ENCODE measurements around the gene LRMDA. TPM values are rescaled to one million over a fixed set of nuclear protein-coding genes. Genes with fewer than 3 reads are reported as not detected.

The LRMDA gene
- total and polyA plus RNA-seq, 2 of the 4 experiments (the other 2 are of a cell fraction), result 0.07 TPM; not detected in 1

DNA sequence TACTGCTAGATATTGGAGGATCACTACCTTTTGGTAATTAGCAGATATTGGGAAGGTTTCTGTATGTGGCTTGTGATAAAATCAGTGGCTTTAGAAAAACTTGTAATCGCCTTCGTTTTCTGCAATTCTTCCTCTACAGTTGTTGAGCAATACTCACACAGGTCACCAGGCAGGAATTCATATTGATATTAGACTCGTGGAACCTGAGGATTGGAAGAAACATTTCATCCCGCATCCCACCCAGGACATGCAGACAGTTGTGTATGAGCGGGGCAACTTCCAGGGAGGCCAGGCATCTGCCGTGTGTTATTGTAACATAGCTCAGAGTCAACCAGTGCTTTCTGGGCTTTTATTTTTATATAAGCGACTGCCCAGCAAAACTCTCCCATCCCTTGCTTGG lies 821.3 kb downstream of the LRMDA start:
- H2BK20ac ChIP-seq (ENCODE audit: low read depth, low read length), result peak overlapping the region; percentile 45
- H3K4me1 ChIP-seq (ENCODE audit: control insufficient read depth, insufficient read depth, low read length), result peaks cover 3% of the 10 kb centered on the region; the same call in 1 of the 2 replicates
- H3K79me1 ChIP-seq (ENCODE audit: low read depth in 1 of 2, low read length in 2 of 2), result no peaks in the 10 kb centered on the region
- in situ Hi-C loops (cut with MboI; ENCODE audit: low sequenced_read_pairs), result no loop called here
- WGBS, 2 experiments (ENCODE audit: extremely low coverage in 2 of 2, insufficient read length in 1 of 2), result no CpG with 5 or more reads among the region's 7 CpGs
- H2AK9ac ChIP-seq (replicated peaks; ENCODE audit: low read depth, low read length, poor library complexity), result no peak overlapping the region
- peak overlapping the region; percentile 14; the same call in 1 of the 2 replicates for H3K23ac ChIP-seq (ENCODE audit: low read depth, low read length)
- H3K9ac ChIP-seq (ENCODE audit: low read depth, low read length), result peak overlapping the region; percentile 13
- DNase-seq (peak; percentile 45), ATAC-seq (ENCODE audit: low read depth) (no peak)
- H3K18ac ChIP-seq (ENCODE audit: low read depth, low read length), result peak overlapping the region; percentile 67
- no peaks in the 10 kb centered on the region for H3K27me3 ChIP-seq (ENCODE audit: control insufficient read depth, insufficient read depth, low read length)
- H3K4me2 ChIP-seq (ENCODE audit: low read depth, low read length), result peak overlapping the region; percentile 39
- dilution Hi-C loops (cut with HindIII; ENCODE audit: low sequenced_read_pairs, unreplicated experiment), result no loop called here
- H3K27ac ChIP-seq (ENCODE audit: insufficient read depth, low read length), result peak overlapping the region; percentile 56
- peaks cover under 1% of the 10 kb centered on the region; the same call in 1 of the 2 replicates for H3K9me1 ChIP-seq (ENCODE audit: insufficient read depth, low read length)
- no peak overlapping the region for H2AFZ ChIP-seq (replicated peaks; ENCODE audit: low read length, poor library complexity)
- BruUV-seq (replicated peaks), result no TSS peak
- TF ChIP-seq CEBPB (IDR thresholded peaks at IDR 0.05; ENCODE audit: low read depth, low read length), result peak; percentile 87
- TF ChIP-seq RCOR1 (IDR thresholded peaks at IDR 0.05; ENCODE audit: insufficient replicate concordance, low read length), result no peak
- H2BK5ac ChIP-seq (ENCODE audit: low read depth, low read length, poor library complexity, severe bottlenecking), result peak overlapping the region; percentile 95
- peak overlapping the region; percentile 67 for H4K91ac ChIP-seq (ENCODE audit: insufficient read depth, low read depth, low read length)
- CTCF ChIA-PET, result no interaction called here
- H3K56ac ChIP-seq (ENCODE audit: extremely low read depth, insufficient read depth, low read length), result peak overlapping the region; percentile 49
- peak overlapping the region in 1 of 2 experiments; percentile 68; a peak in 2 of 4 replicates for H4K8ac ChIP-seq (ENCODE audit: low read depth in 2 of 2, low read length in 2 of 2)
- H3K14ac ChIP-seq (replicated peaks; ENCODE audit: low read depth, low read length), result 0 out of 2 replicates have a peak overlapping the region, but pooled peaks have one; percentile 40
- no peaks in the 10 kb centered on the region for H3K9me3 ChIP-seq (ENCODE audit: control insufficient read depth, insufficient read depth, low read length)
- peak overlapping the region; percentile 87 for H2BK120ac ChIP-seq (ENCODE audit: low read depth, low read length)
- H3K4me3 ChIP-seq (ENCODE audit: insufficient read depth, low read depth, low read length), result no peak overlapping the region
- peak overlapping the region; percentile 53; the same call in 1 of the 2 replicates for H2AK5ac ChIP-seq (ENCODE audit: low read depth, low read length)
- intact Hi-C loops (cut with micrococcal nuclease), result loop anchor here (1.0 to 5.0 kb wide), 4 partner anchors 60 to 851 kb away; partner anchors contain the start of gene ZNF503
- H4K5ac ChIP-seq (ENCODE audit: low read depth, low read length), result peak overlapping the region; percentile 53
- no peaks in the 10 kb centered on the region for H3K36me3 ChIP-seq (ENCODE audit: control insufficient read depth, insufficient read depth, low read length)
- no peaks in the 10 kb centered on the region; the same call in 1 of the 2 replicates for H4K20me1 ChIP-seq (ENCODE audit: insufficient read depth, low read length)
- POLR2A ChIA-PET (ENCODE audit: unreplicated experiment), result no interaction called here
- H3K4ac ChIP-seq (ENCODE audit: low read depth, low read length), result peak overlapping the region; percentile 78
- peak overlapping the region; percentile 4; the same call in 1 of the 3 replicates for H2BK15ac ChIP-seq (ENCODE audit: low read depth, low read length)

Measured in IMR-90 (cell line).